Right renal pelvis (tissue), 4 donors: ENCODE results near the gene S1PR1. TPM values are rescaled to one million over a fixed set of nuclear protein-coding genes. Genes with fewer than 3 reads are reported as not detected.
A peak's percentile ranks its signal among the peaks of the same experiment; 100 is the strongest.
"Not testable (repeated sequence)": the region's sequence is repeated elsewhere in the genome, so short reads cannot be mapped to it uniquely, and the experiment has no call there.

Experiments
- DNase-seq, 4 donors: peaks; one replicate each; pipeline ENCODE4 v3.0.0-alpha.2; 2013; ENCODE audit warnings: low read depth in 4 of 4, low spot score in 3 of 4, missing footprints in 1 of 4
- polyA plus RNA-seq, 4 donors: library from polyadenylated mRNA; unstranded; fragments of 120-200 nt; gene quantifications; one replicate each; pipeline ENCODE4 v1.2.1, GENCODE V29; 2013; ENCODE audit not compliant: insufficient read length in 4 of 4

S1PR1 gene
- polyA plus RNA-seq: 10 to 100 TPM; 22.3 to 25.8 (median 23.8) TPM

DNA sequence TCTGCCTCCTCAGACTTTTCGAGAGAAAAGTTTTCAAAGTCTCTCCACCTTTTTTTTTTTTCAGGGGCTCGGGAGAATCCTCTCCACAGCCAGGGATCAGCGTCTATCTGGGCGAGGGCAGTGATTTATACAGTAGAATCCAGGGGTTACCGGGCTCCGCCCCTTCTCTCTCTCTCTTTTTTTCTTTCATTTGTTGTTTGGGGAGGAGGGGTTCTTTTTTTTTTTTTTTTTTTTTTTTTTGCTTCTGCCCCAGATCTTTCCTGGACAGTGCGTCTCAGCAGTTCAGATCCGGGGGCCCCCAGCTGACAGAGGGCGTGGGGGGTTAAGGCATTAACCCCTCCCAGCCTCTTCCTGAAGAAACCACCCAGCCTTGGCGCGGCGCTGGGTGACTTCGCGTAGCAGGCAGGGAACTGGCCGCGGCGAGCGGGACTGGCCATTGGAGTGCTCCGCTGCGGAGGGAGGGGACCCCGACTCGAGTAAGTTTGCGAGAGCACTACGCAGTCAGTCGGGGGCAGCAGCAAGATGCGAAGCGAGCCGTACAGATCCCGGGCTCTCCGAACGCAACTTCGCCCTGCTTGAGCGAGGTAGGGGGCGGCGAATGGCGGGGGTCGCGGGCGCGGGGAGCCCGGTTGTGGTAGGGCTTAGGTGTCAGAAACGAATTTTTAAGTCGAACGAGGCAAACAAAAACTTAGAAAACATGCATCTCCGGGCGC, at the start of gene S1PR1:
Gene S1PR1, plus strand, starts transcription at position 504 of the 713 bp plus-strand sequence. CDS start 1,966 bp downstream, outside the sequence.
- DNase-seq: peak in 3 of 4 donors; percentile 36 to 63 (median 54)

- no peak for DNase-seq
Measured at GRCh38 chr1:101187297-101187696, 49.5 kb upstream of the S1PR1 start.

DNA sequence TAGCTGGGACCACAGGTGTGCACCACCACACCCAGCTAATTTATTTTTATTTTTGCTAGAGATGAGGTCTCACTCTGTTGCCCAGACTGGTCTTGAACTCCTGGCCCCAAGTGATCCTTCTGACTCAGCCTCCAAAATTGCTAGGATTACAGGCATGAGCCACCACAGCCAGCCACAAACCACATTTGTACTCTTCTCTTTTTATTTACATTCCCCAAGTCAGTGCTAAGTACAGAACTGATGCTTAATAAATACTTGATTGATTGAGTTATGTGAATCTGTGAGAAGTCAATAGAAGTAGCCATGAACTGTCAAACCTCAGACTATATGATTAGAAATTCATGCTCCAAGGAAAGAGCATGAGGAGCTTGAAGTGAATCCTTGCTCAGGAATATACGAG, 48.5 kb upstream of the S1PR1 start:
- DNase-seq: no peak

DNA sequence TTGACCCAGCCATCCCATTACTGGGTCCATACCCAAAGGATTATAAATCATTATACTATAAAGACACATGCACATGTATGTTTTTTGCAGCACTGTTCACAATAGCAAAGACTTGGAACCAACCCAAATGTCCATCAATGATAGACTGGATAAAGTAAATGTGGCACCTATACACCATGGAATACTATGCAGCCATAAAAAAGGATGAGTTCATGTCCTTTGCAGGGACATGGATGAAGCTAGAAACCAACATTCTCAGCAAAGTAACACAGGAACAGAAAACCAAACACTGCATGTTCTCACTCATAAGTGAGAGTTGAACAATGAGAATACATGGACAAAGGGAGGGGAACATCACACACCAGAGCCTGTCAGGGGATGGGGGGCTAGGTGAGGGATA, 47.9 kb upstream of the S1PR1 start:
- not testable (repeated sequence) for DNase-seq

DNA sequence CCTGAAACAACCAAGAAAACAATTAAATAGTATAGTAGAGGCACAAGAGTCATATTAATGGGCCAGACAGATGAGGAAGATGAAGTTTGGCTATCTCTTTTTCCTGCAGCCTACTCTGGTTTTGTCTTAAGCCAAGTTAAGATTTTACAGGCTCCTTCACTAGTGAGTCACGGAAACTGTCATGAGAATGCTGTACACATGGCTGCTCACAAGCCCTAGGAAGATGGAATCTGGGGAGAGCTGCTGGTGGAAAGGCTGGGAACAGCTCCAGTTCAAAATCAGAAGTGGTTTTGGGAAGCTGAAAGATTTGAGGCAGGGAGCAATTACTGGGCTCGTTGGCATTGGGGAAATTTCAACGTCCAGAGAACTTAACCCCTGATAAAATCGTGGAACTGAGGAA, 46.4 kb upstream of the S1PR1 start:
- DNase-seq: no peak

DNA sequence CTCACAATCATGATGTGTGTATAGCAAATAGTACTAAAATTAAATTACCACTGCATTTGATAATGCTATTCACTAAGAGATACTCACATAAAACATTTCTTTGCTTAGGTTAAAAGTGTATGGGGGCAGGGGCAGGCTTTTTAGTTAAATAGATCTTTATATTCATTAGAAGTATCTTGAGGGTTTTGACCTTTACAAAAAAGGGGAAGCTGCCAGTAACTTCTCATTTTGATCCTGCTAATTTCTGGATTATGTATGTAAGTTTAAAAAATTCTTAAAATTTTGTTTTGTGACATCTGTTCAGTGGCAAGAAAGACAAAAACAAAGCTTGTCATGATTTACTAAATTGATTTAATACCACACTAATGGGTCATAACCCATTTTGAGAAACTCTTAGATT, 45.8 kb upstream of the S1PR1 start:
- no peak for DNase-seq

DNA sequence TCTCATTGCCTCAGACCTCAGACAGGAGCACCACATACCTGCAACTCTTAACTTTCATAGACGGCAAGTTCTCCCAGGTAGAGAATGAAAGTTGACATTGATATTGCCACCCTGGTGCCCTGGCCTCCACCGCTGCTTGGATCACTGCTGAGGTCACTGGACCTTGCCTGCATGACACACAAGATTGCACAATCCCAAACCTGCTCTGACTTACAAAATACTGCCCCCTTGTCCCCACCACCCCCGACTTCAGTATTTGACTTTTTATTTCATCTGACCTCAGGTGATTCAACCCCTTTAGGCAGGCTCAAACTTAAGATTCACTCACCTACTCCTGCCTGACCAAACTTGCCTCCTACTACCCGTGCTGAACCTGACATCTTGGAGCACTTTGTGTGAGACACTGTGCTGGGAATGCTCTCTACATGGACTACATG, 43.1 kb upstream of the S1PR1 start:
- DNase-seq: no peak

DNA sequence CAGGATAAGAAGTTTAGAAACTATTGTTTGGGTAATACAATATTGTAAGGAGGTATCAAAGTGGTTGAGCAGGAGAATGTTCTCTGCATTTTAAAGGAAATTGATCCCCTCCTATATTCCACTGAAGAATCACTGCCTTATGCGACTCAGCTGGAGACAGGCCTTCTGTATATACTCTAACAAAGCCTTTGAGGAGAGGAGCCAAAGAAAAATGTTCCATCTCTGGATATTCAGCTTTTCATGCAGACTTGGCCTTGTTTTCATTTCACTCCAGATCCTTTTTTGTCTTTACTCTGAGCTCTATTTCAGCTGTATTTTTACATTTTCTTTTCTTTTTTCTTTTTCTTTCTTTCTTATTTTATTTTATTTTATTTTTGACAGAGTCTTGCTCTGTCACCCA, 42.1 kb upstream of the S1PR1 start:
- no peak for DNase-seq

- DNase-seq: no peak
Measured at GRCh38 chr1:101196668-101197067, 40.2 kb upstream of the S1PR1 start.

DNA sequence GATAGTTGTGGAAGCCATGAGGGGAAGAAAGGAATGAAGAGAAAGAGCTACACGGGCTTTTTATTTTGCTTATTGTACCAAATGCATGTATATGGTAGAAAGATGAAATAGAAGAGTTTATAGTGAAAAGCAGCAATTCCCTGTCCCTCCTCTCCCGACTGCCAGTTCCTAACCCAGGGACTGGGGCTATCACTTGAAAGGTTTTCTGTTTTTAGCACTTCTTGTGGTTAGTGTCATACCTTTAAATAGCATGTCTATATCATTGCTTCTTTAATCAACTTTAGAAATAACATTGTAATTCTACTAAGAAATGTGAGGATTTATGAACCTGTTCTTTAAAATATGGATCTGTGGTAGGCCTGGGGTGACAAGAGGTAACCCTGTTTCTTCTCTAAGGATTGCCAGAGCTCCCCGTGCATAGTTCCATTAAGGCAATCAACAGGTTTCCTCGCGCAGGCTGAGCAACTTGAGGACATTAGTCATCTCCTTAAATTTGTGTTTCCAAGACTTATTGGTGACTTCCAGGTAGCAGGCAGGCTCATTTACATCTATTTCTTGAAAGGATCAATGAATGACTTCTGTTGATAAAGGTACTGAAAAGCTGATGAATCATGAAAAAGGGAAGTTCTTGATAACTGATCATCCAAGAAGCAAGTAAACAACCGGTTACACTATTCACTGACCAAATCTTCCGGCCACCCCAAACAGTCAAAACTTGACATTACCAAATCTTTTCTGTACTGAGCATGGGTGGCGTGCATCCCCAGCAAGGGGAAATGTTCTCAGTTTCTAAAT, 37.8 kb upstream of the S1PR1 start:
- DNase-seq: no peak

- DNase-seq: no peak
Measured at GRCh38 chr1:101199637-101199982, 37.2 kb upstream of the S1PR1 start.

GRCh38 chr1:101200513-101200912, 36.3 kb upstream of the S1PR1 start:
- DNase-seq: no peak

DNA sequence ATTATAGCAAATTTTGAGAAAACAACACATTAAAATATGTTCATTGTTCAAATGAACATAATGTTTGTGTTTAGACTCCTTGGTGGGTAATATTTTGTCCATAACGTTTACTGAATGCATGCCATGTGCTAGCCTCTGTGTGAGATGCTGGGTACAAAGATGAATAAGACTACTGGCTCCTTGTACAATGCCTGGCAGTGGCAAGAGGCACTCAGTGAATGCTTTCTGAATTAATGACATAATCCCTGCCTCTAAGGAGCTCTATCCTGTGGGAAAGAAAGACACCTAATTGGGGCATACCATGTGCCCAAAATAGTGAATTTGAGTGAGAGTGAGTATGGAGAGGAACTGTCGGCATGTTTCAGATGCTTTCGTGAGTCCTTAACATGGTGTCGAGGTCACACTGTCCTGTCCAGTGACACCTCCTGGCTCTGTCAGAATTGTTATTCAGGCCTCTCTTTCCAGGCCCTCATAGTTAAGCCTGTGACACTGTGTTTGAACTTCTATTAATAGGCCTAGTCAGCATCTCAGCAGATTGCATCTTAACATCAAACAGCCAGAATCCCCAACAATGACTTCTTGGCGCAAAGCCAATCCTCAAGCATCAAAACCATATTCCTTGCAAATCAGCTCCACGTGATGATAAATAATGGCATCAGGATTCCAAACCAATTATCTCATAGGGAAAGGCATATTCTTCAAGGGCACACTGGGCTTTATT, 32.8 kb upstream of the S1PR1 start:
- no peak for DNase-seq

GRCh38 chr1:101205457-101205856, 31.4 kb upstream of the S1PR1 start:
- DNase-seq: no peak

- DNase-seq: not testable (repeated sequence)
Measured at GRCh38 chr1:101206139-101206538, 30.7 kb upstream of the S1PR1 start.

DNA sequence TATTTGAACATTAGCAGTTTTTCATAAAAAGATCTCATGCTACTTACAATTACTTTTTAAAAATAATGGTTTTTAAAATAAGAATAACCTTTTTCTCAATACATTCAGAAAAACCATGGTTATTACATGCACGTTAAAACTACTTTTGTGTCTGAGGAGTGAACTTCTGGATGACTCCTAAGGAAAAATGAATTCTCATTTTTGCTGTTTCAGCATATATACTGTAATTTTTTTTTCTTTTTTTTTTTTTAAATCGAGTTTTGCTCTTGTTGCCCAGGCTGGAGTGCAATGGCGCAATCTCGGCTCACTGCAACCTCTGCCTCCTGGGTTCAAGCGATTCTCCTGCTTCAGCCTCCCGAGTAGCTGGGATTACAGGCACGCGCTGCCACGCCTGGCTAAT, 29.5 kb upstream of the S1PR1 start:
- not testable (repeated sequence) for DNase-seq

- DNase-seq: no peak
Measured at GRCh38 chr1:101207891-101208290, 28.9 kb upstream of the S1PR1 start.

DNA sequence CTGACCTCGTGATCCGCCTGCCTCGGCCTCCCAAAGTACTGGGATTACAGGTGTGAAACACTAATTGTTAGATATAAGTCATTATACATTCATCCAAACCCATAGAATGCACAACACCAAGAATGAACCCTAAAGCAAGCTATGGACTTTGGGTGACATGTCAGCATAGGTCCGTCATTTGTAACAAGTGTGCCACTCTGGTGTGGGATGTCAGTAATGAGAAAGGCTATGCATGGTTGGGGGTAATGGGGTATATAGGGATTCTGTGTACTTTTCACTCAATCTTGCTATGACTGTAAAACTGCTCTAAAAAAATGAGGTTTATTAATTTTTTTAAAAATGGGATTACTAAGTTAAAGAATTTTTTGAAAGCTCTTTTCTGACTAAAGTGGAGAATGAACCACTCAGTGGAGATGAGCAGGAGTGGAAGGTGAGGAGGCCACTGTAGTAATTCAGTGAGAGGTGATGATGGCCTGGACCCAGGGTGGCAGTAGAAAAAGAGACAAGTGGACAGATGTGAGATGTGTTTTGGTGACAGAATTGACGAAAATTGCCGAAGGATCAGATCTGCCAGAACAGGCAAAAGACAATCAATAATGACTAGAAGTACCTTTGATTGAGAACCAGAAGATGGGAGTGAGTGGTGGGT, 21.3 kb upstream of the S1PR1 start:
- no peak for DNase-seq

- DNase-seq: peak in 2 of 4 donors; percentile 31 to 47
Measured at GRCh38 chr1:101216623-101217022, 20.2 kb upstream of the S1PR1 start.

DNA sequence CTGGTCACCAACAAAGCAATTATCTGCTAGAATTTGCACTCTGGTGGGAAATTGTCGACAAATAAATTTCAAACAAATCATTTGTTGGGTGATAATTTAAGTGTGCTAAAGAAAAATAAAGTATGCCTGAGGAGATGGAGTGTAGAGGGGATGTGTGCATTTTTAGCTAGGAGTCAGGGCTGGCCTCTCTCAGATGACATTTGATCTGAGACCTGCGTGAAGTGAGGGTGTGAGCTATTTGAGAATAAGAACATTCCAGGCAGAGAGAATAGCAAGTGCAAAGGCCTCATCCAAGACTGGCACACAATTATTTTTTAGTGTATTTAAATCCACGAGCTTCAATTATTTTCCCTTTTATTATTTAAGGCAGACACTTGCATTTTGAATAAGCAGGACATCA, 19.7 kb upstream of the S1PR1 start:
- DNase-seq: no peak

- DNase-seq: not testable (repeated sequence)
Measured at GRCh38 chr1:101218968-101219367, 17.9 kb upstream of the S1PR1 start.
